ENCODE data around the gene SYT6.

GRCh38 chr1:114092186-114093062, 61.2 kb downstream of the SYT6 start:
- no peak for TF ChIP-seq CTCF (IDR thresholded peaks at IDR 0.05)
- no peak for TF ChIP-seq POLR2AphosphoS5 (IDR thresholded peaks at IDR 0.05)
- no peak for TF ChIP-seq EP300 (IDR thresholded peaks at IDR 0.05)

Data from gastroesophageal sphincter (tissue), 3 donors.